Transverse colon (tissue), 4 donors: ENCODE measurements around the gene JDP2. TPM values are rescaled to one million over a fixed set of nuclear protein-coding genes. Genes with fewer than 3 reads are reported as not detected.

ENCODE experiments used
- DNase-seq: peaks from one replicate; pipeline ENCODE4 v3.0.0-alpha.2; 2019
- H3K27ac ChIP-seq, 4 donors: fragments of 200-600 bp; sonication (generic); 2 replicates each; pipeline ENCODE4 v1.5.1; 2016 to 2018; ENCODE audit warnings: inconsistent platforms in 4 of 4
- H3K27me3 ChIP-seq: fragments of 200-600 bp; sonication (generic); 2 replicates; pipeline ENCODE4 v1.5.1; 2017; ENCODE audit warnings: inconsistent platforms
- H3K36me3 ChIP-seq, 4 donors: fragments of 200-600 bp; sonication (generic); 2 replicates each; pipeline ENCODE4 v1.5.1; 2017 to 2019; ENCODE audit warnings: inconsistent platforms in 4 of 4
- H3K4me1 ChIP-seq, 4 donors: fragments of 200-600 bp; sonication (generic); 2 replicates each; pipeline ENCODE4 v1.5.1; 2017 to 2020; ENCODE audit warnings: inconsistent platforms in 4 of 4
- H3K4me3 ChIP-seq, 4 donors: fragments of 200-600 bp; sonication (generic); 1 replicate in 1 of 4; 2 replicates in 3 of 4; pipeline versions ENCODE4 v1.5.1 to v1.6.1; 2017 to 2019; ENCODE audit warnings: inconsistent platforms in 4 of 4
- H3K9me3 ChIP-seq, 2 donors: fragments of 200-600 bp; sonication (generic); 2 replicates each; pipeline ENCODE4 v1.5.1; 2017 to 2019; ENCODE audit warnings: inconsistent platforms in 2 of 2
- CTCF ChIP-seq, 5 experiments: fragments of 200-600 bp in 3 of 5; fragments of 450-650 bp in 2 of 5; sonication (generic) in 3 of 5; IDR thresholded peaks; 1 replicate in 2 of 5; 2 replicates in 3 of 5; pipeline ENCODE4 v1.5.1; 2016 to 2017; ENCODE audit warnings: antibody characterized with exemption in 5 of 5, inconsistent platforms in 3 of 5, mild to moderate bottlenecking in 2 of 5, moderate library complexity in 1 of 5
- EP300 ChIP-seq: sonication (generic); formaldehyde crosslinking; IDR thresholded peaks from one replicate; pipeline ENCODE4 v1.6.1; 2017; ENCODE audit warnings: antibody characterized with exemption, low read depth
- POLR2A ChIP-seq: fragments of 450-650 bp; IDR thresholded peaks from one replicate; pipeline ENCODE4 v1.6.1; 2016; ENCODE audit warnings: antibody characterized with exemption, mild to moderate bottlenecking, moderate library complexity
- POLR2AphosphoS5 ChIP-seq, 3 donors: sonication (generic); formaldehyde crosslinking; IDR thresholded peaks; one replicate each; pipeline ENCODE4 v1.6.1; 2016; ENCODE audit warnings: antibody characterized with exemption in 3 of 3
- WGBS, 2 donors: methylation state at CpG; one replicate each; pipeline ENCODE4 v1.1.5; 2018; ENCODE audit warnings: low coverage in 1 of 2; 5-methylcytosine and 5-hydroxymethylcytosine counted together
- in situ Hi-C, 4 donors: fragments of 200-750 bp; cut with MboI; loops; one replicate each; pipeline versions ENCODE4 v1.15.0 to v1.15.1; 2017; ENCODE audit warnings: low sequenced_read_pairs in 3 of 4, low pct_ligation_motif_present in 1 of 4, low pct_unique_long_range_greater_than_20kb in 1 of 4
- intact Hi-C: fragments of 100-400 bp; cut with DNase I; formaldehyde crosslinking; loops from one replicate; pipeline ENCODE4 v1.15.1; 2023; ENCODE audit warnings: low total_unique reads
- total RNA-seq, 4 donors: library from RNA; depleted of rRNA; stranded (reverse); fragments of >200 nt; gene quantifications; one replicate each; pipeline ENCODE4 v1.1.0, GENCODE V29; 2016

The JDP2 gene
- total RNA-seq, 4 donors from 2014 or later: 49.2 to 108 (median 57.8) TPM

- peak; percentile 4 for DNase-seq
- intact Hi-C loops: no loop called here
These were observed 50.1 kb downstream of the JDP2 start for GRCh38 chr14:75477881-75478280.

GRCh38 chr14:75479770-75480600 is 52.2 kb downstream of the JDP2 start:
- no peak for DNase-seq
- intact Hi-C loops: loop anchor here (5.0 kb wide), 1 partner anchor 348 kb away; no protein-coding TSS in a partner anchor
- Histone ChIP-seq H3K27me3 (no peaks in the 10 kb centered on the region), H3K4me3 (no peak overlapping the region), H3K9me3 (no peaks in the 10 kb centered on the region), H3K36me3 (no peaks in the 10 kb centered on the region), H3K4me1 (peaks cover 0 to 10% (median 8%) of the 10 kb centered on the region in 4 donors), H3K27ac (no peak overlapping the region)
- WGBS, 2 donors: 65 to 68% methylated on average over 2 to 11 of the region's 11 CpGs
- TF ChIP-seq POLR2A: no peak
- no peak for TF ChIP-seq CTCF (IDR thresholded peaks at IDR 0.05)
- no peak for TF ChIP-seq POLR2AphosphoS5 (IDR thresholded peaks at IDR 0.05)
- no peak for TF ChIP-seq EP300
- in situ Hi-C loops: loop anchor here in 3 of 4 donors (5.0 to 25.0 kb wide), 4 partner anchors 168 to 368 kb away; partner anchors contain the start of gene NEK9 (in 2 of the 3)

More at GRCh38 chr14:75477881-75478280, 50.1 kb downstream of the JDP2 start:
- no peak overlapping the region for H3K4me3 ChIP-seq
- H3K36me3 ChIP-seq: no peaks in the 10 kb centered on the region
- H3K4me1 ChIP-seq: peaks cover 0 to 17% (median 8%) of the 10 kb centered on the region in 4 donors
- TF ChIP-seq EP300: no peak
- no peak for TF ChIP-seq POLR2AphosphoS5 (IDR thresholded peaks at IDR 0.05)
- no peak for TF ChIP-seq CTCF (IDR thresholded peaks at IDR 0.05)
- TF ChIP-seq POLR2A: no peak
- H3K27ac ChIP-seq: no peak overlapping the region
- H3K9me3 ChIP-seq: no peaks in the 10 kb centered on the region
- WGBS, 2 donors: 95 to 100% methylated on average over 4 to 5 of the region's 5 CpGs
- no peaks in the 10 kb centered on the region for H3K27me3 ChIP-seq
- in situ Hi-C loops: loop anchor here in 3 of 4 donors (25.0 kb wide), 2 partner anchors 341 to 366 kb away; partner anchors contain the start of gene NEK9 (in 2 of the 3)

- Histone ChIP-seq H3K4me3 (no peak overlapping the region), H3K4me1 (no peaks in the 10 kb centered on the region), H3K9me3 (no peaks in the 10 kb centered on the region), H3K36me3 (no peaks in the 10 kb centered on the region), H3K27me3 (no peaks in the 10 kb centered on the region), H3K27ac (no peak overlapping the region)
- WGBS, 2 donors: 94% methylated on average over 4 of the region's 4 CpGs; no CpG with 5 or more reads in 1 of the 2 donors
- intact Hi-C loops (loop anchor here (5.0 kb wide), 1 partner anchor 350 kb away; no protein-coding TSS in a partner anchor), in situ Hi-C loops (loop anchor here in 3 of 4 donors (5.0 to 25.0 kb wide), 4 partner anchors 170 to 370 kb away; partner anchors contain the start of gene NEK9 (in 2 of the 3))
- no peak for DNase-seq
- TF ChIP-seq POLR2AphosphoS5 (IDR thresholded peaks at IDR 0.05) (no peak), EP300 (no peak), POLR2A (no peak), CTCF (IDR thresholded peaks at IDR 0.05) (no peak)
These were observed 54.5 kb downstream of the JDP2 start for GRCh38 chr14:75482366-75482765.

GRCh38 chr14:75484711-75485429 is 57.0 kb downstream of the JDP2 start:
- no peak overlapping the region for H3K4me3 ChIP-seq
- H3K36me3 ChIP-seq: no peaks in the 10 kb centered on the region
- no peaks in the 10 kb centered on the region for H3K9me3 ChIP-seq
- WGBS, 2 donors: 37 to 64% methylated on average over 3 to 4 of the region's 4 CpGs
- H3K27ac ChIP-seq: no peak overlapping the region
- DNase-seq: no peak
- in situ Hi-C loops: loop anchor here (5.0 to 25.0 kb wide), 5 partner anchors 173 to 373 kb away; partner anchors contain the start of gene NEK9 (in 2 of the 4)
- TF ChIP-seq POLR2AphosphoS5 (IDR thresholded peaks at IDR 0.05): no peak
- TF ChIP-seq EP300: no peak
- no peak for TF ChIP-seq CTCF (IDR thresholded peaks at IDR 0.05)
- no peak for TF ChIP-seq POLR2A
- intact Hi-C loops: loop anchor here (5.0 kb wide), 1 partner anchor 353 kb away; no protein-coding TSS in a partner anchor
- H3K27me3 ChIP-seq: no peaks in the 10 kb centered on the region
- no peaks in the 10 kb centered on the region for H3K4me1 ChIP-seq
